MM.1S (cell line): ENCODE data around the gene ERC2.

ENCODE experiments used
- CTCF ChIP-seq: fragments of 300-600 bp; sonication (generic); IDR thresholded peaks from 2 replicates; pipeline ENCODE4 v1.5.1; 2016; ENCODE audit warnings: antibody characterized with exemption, low read length, mixed read lengths
- EZH2 ChIP-seq: fragments of 300-600 bp; sonication (generic); optimal IDR thresholded peaks from 2 replicates; pipeline ENCODE3; 2017; ENCODE audit warnings: low read depth, mild to moderate bottlenecking, antibody characterized with exemption, low read length, mixed read lengths
- EZH2phosphoT487 ChIP-seq: fragments of 300-600 bp; sonication (generic); IDR thresholded peaks from 2 replicates; pipeline ENCODE4 v1.6.1; 2018; ENCODE audit warnings: antibody characterized with exemption, low read length

- TF ChIP-seq CTCF = no peak
- no peak for TF ChIP-seq EZH2
- TF ChIP-seq EZH2phosphoT487 = no peak
Measured at GRCh38 chr3:55790596-55791350, 677.5 kb downstream of the ERC2 start.
